Muscle layer of duodenum (tissue), 2 donors: Measurements from ENCODE around the gene PAFAH1B2.

ENCODE experiments used
- H3K27ac ChIP-seq: one replicate; pipeline ENCODE4 v1.7.0; 2013; ENCODE audit warnings: mild to moderate bottlenecking, low read length
- H3K27me3 ChIP-seq: one replicate; pipeline ENCODE4 v1.7.0; 2013; ENCODE audit warnings: low read depth, mild to moderate bottlenecking, control low read depth, low read length
- H3K36me3 ChIP-seq, 2 donors: one replicate each; pipeline ENCODE4 v1.7.0; 2013; ENCODE audit warnings: low read length in 2 of 2, control low read depth in 1 of 2, mild to moderate bottlenecking in 1 of 2; ENCODE audit not compliant: insufficient read depth in 2 of 2, control insufficient read depth in 1 of 2
- H3K4me1 ChIP-seq, 2 donors: one replicate each; pipeline ENCODE4 v1.7.0; 2013; ENCODE audit warnings: low read length in 2 of 2, mild to moderate bottlenecking in 2 of 2, control low read depth in 1 of 2, moderate library complexity in 1 of 2; ENCODE audit not compliant: insufficient read depth in 2 of 2, control insufficient read depth in 1 of 2
- H3K4me3 ChIP-seq, 2 donors: one replicate each; pipeline ENCODE4 v1.7.0; 2013; ENCODE audit warnings: low read length in 2 of 2, low read depth in 1 of 2, mild to moderate bottlenecking in 1 of 2
- H3K9me3 ChIP-seq, 2 donors: one replicate each; pipeline ENCODE4 v1.7.0; 2013; ENCODE audit warnings: low read length in 2 of 2, control low read depth in 1 of 2, mild to moderate bottlenecking in 1 of 2; ENCODE audit not compliant: control insufficient read depth in 1 of 2
- donor health status: healthy.

Gene PAFAH1B2

DNA sequence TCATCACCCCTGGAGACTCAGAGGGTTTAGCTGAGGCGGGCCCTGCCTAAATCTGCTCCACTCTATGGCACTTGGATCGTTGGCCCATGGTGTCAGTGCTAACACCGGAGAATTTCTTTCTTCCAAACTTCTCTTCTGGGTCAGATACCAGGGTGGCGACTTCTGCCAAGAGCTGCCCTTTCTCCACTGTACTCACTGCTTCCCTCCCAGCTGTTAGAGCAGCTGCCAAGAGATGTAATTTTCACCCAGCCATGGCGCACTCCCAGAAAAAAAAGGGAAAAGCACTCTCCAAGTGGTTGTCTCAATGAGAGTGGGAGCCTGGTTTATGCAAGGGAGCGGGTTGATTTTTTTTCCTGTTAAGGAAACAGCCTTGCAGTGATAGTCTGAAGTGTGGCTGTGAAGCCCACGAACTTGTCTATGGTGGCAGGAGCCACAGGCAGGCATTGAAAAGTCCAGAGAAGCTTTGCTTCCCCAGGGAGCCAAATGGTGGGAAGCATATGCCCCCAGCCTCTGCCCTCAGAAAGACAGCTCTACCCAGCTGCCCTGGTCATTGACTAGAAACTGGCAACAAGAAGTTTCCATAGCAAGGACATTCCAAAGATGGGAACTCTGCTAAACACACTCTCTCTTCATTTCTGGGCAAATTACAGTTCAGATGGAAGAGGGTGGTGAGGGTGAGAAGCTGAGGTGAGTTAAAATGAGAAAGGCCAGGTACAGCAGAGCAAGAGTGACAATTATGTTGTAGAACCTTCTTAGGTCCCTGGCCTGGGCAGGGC, 77.1 kb downstream of the PAFAH1B2 start:
- H3K4me1 ChIP-seq: peaks cover 12 to 34% of the 10 kb centered on the region in 2 donors
- H3K36me3 ChIP-seq: peaks cover 37 to 47% of the 10 kb centered on the region in 2 donors
- no peaks in the 10 kb centered on the region for H3K27me3 ChIP-seq
- H3K27ac ChIP-seq: peak overlapping the region; percentile 85
- H3K9me3 ChIP-seq: no peaks in the 10 kb centered on the region
- peak overlapping the region in 1 of 2 donors; percentile 26 for H3K4me3 ChIP-seq

DNA sequence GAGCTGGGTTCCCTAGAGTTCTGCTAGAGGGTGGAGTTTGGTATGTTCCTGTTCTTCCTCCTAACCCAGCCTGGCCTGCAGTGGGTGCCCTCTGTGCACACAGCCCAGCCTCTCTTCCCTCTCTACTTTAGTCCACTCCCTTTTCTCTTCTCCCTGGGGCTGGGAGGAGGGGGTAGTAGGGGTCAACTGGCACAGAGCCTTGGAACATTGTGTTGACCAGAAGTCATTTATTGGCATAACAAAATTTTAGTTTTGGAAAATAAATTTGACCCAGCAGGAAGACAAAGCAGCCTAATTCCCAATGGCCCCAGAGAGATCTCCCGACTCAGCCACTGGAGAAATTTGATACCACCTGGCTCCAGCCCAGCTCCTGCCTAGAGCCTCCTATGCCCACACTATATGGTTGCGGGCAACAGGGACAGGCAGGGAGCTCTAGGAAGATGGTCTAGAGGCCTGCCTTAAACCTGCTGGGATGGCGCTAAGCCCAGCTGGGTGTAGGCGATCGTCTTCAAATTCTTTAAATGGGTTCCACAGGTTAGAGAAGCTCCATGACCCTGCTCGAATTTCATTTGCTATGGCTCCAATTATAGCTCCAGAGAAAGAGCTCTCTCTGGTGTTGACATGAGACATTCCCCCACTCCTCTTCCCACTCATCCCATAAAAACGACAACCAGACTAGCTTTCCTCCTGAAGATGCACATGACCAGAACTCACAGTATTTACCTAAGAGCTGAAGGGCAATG, 77.9 kb downstream of the PAFAH1B2 start:
- H3K9me3 ChIP-seq: no peaks in the 10 kb centered on the region
- peaks cover 12 to 34% of the 10 kb centered on the region in 2 donors for H3K4me1 ChIP-seq
- peak overlapping the region; percentile 85 for H3K27ac ChIP-seq
- H3K36me3 ChIP-seq: peaks cover 39 to 48% of the 10 kb centered on the region in 2 donors
- peak overlapping the region in 1 of 2 donors; percentile 26 for H3K4me3 ChIP-seq
- no peaks in the 10 kb centered on the region for H3K27me3 ChIP-seq

DNA sequence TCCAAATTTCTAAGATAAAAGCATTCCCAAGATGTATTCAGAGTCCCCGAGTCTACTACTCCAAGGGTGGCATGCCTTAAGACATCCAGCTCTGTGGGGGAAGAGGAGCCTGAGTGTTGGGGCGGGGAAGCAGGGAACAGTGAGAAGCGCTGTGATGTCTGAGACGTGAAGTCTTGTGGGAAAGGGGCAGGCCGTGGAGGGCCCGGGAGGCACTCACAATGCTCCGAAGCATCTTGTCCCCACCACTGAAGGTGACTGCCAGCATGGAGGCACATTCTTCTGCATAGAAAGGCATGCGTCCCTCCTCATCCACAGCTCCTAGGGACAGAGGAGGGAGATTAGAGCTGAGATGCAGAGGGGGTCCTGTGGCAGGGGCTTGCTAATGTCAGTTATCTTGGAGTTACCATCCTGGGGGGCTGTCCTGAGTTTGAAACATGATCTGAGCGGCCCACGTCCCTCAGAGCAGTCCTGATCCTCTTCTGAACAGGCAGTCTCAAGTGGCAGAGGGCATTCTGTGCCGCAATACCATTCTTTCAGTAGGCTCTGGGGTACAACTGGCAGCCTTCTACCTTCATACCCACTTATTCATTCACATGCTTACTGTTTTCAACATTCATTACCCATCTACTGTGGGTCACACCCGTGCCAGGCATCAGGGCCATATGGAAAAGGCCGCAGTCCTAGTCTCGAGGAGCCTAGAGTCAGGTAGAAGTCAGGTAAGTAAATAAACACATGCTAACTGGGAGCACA, 79.1 kb downstream of the PAFAH1B2 start:
- Histone ChIP-seq H3K4me1 (peaks cover 8 to 34% of the 10 kb centered on the region in 2 donors), H3K27me3 (no peaks in the 10 kb centered on the region), H3K27ac (peak overlapping the region; percentile 43), H3K9me3 (no peaks in the 10 kb centered on the region), H3K4me3 (no peak overlapping the region), H3K36me3 (peaks cover 42 to 48% of the 10 kb centered on the region in 2 donors)

DNA sequence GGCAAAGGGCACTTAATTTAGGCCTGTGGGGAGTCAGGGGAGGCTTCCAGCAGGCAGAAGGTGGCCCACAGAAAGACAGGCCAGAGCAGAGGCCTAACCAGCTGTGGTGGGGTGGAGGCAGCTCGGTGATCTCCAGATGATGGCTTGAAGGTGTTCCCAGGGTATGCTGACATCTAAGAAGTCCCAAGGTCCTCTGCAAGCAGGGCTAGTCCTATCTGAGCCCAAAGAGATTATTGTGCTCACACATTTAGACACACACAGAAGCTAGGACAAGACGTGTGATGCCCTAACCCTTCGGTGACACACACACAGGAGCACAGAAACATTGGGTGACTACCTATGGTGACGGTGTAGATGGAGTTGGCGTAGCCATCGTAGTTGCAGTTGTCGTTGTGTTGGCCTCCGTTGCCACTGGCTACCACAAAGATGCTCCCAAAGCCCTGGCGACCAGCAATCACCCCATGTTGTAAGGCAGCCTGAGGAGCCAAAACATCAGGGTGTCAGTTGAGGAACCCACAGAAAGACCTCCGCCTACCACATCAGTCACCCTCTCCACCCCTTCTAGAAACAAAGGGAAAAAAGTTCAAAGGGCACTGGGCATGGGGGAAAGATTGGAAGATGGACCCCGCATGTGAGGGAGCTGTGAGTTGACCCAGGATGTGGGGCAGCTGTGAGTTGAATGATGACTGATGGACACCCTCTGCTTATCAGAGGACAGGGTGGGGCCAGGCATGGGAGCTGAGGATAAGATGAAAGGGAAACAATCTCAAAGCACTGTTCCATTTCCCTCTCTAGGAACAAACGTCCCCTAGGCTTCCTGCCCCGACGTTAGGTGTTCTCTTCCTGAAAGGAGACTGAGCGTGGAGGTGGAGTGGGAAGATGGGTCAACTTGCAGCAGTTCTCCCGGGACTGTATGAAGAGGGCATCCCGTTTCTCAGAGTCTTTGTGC, 79.9 kb downstream of the PAFAH1B2 start:
- Histone ChIP-seq H3K4me1 (peaks cover 8 to 28% of the 10 kb centered on the region in 2 donors), H3K9me3 (no peaks in the 10 kb centered on the region), H3K27ac (no peak overlapping the region), H3K27me3 (no peaks in the 10 kb centered on the region), H3K4me3 (no peak overlapping the region), H3K36me3 (peaks cover 40 to 46% of the 10 kb centered on the region in 2 donors)

DNA sequence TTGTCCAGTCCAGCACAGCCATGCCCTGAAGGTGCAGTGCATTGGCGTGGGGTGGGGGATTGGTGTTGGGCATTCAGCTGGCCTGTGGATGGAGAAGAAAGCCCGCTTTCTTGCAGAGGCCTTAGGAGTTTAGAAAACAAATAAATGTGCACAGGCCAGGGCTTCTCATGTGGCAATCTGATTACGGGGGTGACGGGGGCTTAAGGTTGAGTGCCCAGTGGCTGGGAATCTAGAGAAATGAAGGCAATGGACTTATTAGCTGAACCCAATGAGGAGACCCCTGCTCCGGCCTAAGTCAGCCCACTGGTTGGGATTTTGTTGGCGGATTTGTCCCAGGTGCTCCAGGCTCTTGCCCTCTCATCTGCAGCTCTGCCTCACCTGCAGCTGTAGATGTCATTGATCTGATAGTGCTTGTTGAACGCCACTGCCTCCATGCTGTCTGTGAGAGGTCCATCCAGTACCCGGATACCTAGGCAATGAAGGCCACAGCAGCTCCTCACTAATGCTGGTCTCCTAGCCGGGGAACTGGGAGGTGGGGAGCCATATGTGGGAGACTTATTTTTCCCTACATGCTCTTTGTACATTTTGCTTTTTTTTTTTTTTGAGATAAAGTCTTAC, 81.6 kb downstream of the PAFAH1B2 start:
- no peaks in the 10 kb centered on the region for H3K9me3 ChIP-seq
- H3K27ac ChIP-seq: no peak overlapping the region
- H3K4me1 ChIP-seq: peaks cover 10 to 27% of the 10 kb centered on the region in 2 donors
- no peak overlapping the region for H3K4me3 ChIP-seq
- no peaks in the 10 kb centered on the region for H3K27me3 ChIP-seq
- H3K36me3 ChIP-seq: peaks cover 45 to 52% of the 10 kb centered on the region in 2 donors
